Dermis blood vessel endothelial cell (primary cell): ENCODE results near the gene EPB41L2. TPM values are rescaled to one million over a fixed set of nuclear protein-coding genes. Genes with fewer than 3 reads are reported as not detected.
"Not testable (repeated sequence)": the region's sequence is repeated elsewhere in the genome, so short reads cannot be mapped to it uniquely, and the experiment has no call there.

ENCODE experiments used
- DNase-seq: peaks from one replicate; pipeline ENCODE4 v3.0.0; 2010
- total RNA-seq: library from RNA; depleted of rRNA; stranded (reverse); fragments of >200 nt; gene quantifications from 2 replicates; pipeline ENCODE4 v1.2.3, GENCODE V29; 2014

EPB41L2 gene
- total RNA-seq, 1 donor from 2014 or later: 94.4 TPM

DNA sequence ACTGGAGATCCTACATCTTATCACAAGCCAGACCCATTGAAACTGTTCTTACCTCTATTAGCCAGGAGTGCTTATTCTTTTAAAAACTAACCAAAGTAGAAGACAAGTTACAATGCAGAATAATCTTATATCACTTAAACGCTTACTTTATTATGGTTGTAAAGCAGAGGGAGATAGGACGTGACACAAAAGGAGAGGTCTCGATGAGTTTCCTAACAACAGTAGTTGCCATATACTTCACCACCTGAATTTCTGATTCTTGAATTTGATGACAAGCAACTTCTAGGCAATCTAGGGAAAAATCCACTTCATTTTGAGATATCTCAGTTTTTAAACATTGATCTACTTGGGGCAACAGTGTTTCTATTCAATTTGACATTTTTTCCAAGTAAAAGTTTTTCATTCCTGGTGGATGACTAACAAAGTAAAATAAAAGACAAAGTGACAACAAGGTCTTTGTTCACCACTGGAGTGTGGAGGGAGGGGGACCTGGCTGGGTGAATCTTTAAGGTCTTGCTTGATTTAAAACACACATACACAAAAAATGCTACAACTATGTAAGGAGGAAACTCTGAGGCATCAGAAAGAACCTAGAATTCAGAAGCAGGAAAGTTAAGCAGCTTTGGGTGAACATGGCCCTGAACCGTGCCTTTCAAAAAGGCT, 125.0 kb downstream of the EPB41L2 start:
- DNase-seq: peak; percentile 19

- DNase-seq: no peak
Observed at GRCh38 chr6:130936933-130937332, 126.1 kb downstream of the EPB41L2 start.

DNA sequence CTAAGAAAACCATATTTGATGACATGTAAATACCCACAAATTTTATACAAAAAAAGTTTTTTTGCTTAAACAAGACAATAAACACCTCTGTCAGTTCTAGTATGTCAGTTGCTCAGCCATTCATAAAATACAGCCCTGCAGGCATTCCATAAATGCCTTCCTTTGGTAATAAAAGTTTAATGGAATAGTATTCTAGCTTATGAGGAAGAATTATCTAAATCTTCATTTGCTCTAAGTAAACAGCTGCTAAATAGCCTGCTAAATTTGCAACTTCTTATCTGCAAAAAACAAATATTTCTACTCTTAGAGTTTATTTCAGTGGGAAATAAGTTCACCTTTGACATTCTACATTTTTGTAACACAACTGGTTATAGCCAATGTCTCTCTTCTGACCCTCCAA, 127.1 kb downstream of the EPB41L2 start:
- DNase-seq: no peak

GRCh38 chr6:130934848-130935585, 128.0 kb downstream of the EPB41L2 start:
- no peak for DNase-seq

DNA sequence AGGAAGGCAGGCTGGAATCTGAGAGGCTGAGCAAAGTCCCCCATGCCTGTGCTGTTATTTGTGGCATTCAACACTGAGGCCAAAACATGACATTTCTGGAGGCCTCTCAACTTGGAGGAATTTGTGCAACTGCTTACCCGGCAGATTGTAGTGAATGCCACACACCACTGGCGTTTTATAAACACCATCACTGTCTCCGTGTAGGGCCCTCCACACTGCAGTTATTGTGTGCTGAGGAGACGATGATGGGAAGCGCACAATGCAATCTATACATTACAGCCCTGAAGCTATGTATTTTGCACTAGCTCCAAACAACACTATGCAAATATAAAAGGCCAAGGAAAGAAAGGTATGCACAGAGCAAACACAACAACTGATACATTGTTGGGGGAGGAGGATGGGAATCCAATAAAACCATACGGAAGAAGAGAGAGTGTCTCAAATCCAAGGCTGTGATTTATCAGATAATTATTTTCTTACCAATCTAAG, 129.3 kb downstream of the EPB41L2 start:
- DNase-seq: no peak

DNA sequence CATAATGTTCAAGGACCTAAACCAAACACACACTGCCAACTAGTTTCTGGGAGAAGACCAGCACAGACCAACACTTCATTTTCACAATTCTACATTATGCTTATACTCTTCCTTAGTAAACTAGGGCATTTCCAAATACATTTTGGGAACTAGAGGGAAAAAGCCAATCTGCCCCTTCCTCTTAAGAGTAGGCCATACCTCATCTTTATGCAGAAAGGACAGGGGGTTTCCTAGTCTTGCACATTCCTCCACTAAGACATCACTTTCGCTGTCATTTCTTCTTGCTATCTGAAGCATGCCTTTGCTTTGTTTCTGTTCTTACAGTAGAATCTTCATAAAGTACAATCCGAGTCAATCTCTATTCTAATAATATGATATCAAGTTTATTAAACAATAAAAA, 130.1 kb downstream of the EPB41L2 start:
- DNase-seq: no peak

- DNase-seq: no peak
Observed at GRCh38 chr6:130932438-130932837, 130.6 kb downstream of the EPB41L2 start.

DNA sequence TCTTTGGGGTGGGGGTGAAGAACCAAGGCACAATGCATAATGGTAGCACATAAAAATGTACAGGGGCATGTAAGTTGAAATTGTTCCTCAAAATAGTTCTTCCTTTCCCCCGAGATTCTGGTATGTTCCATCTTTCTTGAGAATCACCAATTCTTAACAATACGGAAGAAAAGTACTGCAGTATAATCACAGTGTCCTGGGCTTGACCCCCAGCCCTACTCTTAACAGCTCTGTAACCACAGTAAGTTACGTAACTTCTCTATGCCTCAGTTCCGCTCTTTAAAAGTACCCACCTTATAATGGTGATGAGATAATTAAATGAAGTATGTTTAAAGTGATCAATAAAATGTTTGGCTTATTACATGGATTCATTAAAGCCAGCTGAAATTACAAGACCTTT, 131.4 kb downstream of the EPB41L2 start:
- DNase-seq: no peak

DNA sequence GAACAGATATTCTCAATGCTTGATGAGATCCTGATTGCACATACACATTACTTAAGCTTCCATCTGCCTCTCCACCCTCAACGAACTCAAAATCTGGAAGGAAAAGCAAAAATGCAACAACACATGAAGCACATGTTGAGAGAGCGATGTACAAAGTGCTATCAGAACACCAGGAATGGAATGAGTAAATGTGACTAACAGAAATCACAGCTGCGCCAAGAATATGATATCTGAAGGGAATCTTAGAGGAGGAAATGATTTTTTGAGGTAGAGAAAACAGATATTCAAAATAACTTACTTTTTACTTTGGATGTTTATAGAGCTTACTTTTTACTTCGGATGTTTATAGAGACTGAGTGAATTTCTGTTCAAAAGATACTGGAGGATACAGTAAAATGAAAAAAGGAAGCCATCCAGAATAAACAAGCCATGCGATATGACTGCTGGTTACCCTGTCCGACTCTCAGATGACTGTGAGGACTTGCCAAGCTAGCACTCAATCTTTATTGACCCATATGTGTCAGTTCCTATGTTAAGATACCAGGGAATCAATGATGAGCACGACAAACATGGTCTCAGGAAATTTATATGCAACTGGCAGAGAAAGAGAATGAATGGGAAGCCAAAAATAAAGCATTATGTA, 133.9 kb downstream of the EPB41L2 start:
- DNase-seq: peak; percentile 48

GRCh38 chr6:130928158-130928912, 134.7 kb downstream of the EPB41L2 start:
- no peak for DNase-seq

GRCh38 chr6:130927305-130927704, 135.7 kb downstream of the EPB41L2 start:
- peak; percentile 23 for DNase-seq

DNA sequence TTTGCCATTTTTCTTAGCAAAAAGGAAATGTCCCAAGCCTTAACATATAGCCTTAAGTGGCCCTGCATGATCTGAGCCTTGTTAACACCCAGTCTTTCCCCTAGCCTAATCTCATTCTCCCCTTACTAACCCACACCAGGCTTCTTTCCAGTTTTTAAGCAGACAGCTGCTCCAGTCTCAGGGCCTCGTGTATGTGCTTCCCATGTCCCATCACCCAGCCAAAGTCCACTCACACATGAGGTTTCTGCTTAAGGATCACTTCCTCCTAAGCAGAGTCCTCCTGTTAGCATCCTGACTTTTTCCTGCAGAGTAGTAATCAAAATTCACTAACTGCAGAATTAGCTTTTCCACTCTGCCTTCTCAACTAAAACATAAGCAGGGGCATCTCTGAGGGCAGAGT, 139.7 kb downstream of the EPB41L2 start:
- DNase-seq: no peak

DNA sequence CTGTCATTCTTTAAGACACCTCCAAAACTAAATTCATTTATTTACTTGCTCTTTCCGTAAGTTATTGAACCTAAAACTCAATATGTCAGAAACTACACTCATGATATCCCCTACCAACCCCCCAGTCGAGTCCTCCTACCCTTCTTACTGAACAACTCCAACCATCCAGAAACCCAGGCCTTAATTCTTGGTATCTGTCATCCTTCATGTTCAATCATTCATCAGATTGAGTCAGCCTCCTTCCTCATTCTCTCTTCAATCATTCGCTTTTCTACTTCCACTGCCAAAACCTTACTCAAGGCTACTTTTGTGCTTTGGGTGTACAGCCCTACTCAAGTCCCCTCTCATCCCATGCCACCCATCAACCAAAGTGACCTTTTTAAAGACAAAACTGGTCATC, 140.1 kb downstream of the EPB41L2 start:
- DNase-seq: no peak

GRCh38 chr6:130920969-130921368, 142.1 kb downstream of the EPB41L2 start:
- DNase-seq: no peak

- DNase-seq: no peak
Observed at GRCh38 chr6:130918171-130918570, 144.9 kb downstream of the EPB41L2 start.

DNA sequence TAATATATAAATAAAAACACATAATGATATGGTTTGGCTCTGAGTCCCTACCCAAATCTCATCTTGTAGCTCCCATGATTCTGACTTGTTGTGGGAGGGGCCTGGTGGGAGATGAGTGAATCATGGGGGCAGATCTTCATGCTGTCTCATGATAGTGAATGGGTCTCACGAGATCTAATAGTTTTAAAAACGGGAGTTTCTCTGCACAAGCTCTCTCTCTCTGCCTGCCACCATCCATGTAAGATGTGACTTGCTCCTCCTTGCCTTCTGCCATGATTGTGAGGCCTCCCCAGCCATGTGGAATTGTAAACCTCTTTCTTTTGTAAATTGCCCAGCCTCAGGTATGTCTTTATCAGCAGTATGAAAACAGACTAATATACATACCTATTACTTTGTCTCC, 147.4 kb downstream of the EPB41L2 start:
- not testable (repeated sequence) for DNase-seq

GRCh38 chr6:130913120-130913519, 149.9 kb downstream of the EPB41L2 start:
- no peak for DNase-seq

DNA sequence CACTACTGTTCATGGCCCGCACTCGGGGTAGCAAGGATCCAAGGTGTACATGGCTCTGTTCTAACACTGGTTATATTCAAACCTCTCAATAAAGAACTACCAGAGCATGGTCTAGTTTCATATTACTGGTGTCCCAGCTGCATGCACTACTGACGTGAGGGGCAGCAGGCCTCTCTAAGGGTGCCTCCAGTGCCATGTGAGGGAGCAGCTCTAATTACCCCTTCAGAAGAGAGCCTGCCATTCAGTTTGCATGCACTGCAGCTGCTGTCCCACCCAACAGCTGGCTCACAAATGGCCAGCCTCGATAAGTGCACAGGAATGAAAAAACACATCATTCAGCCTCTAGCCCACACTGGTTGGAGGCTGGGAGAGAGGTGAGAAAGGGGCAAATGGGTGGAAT, 150.6 kb downstream of the EPB41L2 start:
- DNase-seq: no peak

GRCh38 chr6:130908958-130909357, 154.1 kb downstream of the EPB41L2 start:
- no peak for DNase-seq

GRCh38 chr6:130908188-130908587, 154.9 kb downstream of the EPB41L2 start:
- DNase-seq: no peak

GRCh38 chr6:130907687-130908086, 155.4 kb downstream of the EPB41L2 start:
- DNase-seq: no peak

- no peak for DNase-seq
Observed at GRCh38 chr6:130906736-130907381, 156.2 kb downstream of the EPB41L2 start.
